Tibial artery (tissue), 4 donors: ENCODE measurements around the gene SYNE1.

Source experiments
- DNase-seq, 2 donors: peaks; one replicate each; pipeline ENCODE4 v3.0.0-alpha.2; 2019
- H3K27ac ChIP-seq, 2 donors: fragments of 200-600 bp; sonication (generic) in 1 of 2; 1 replicate in 1 of 2; 2 replicates in 1 of 2; pipeline ENCODE4 v1.5.1; 2018 to 2019; ENCODE audit warnings: mild to moderate bottlenecking in 1 of 2
- H3K27me3 ChIP-seq, 2 donors: fragments of 200-600 bp; sonication (generic) in 1 of 2; one replicate each; pipeline versions ENCODE4 v1.5.1 to v1.6.0; 2016 to 2019
- H3K36me3 ChIP-seq, 3 donors: fragments of 200-600 bp; sonication (generic) in 2 of 3; one replicate each; pipeline ENCODE4 v1.5.1; 2016 to 2019; ENCODE audit warnings: mild to moderate bottlenecking in 2 of 3
- H3K4me1 ChIP-seq, 4 donors: fragments of 200-600 bp; sonication (generic) in 2 of 4; 1 replicate in 3 of 4; 2 replicates in 1 of 4; pipeline ENCODE4 v1.5.1; 2016 to 2019
- H3K4me3 ChIP-seq, 2 donors: fragments of 200-600 bp; sonication (generic) in 1 of 2; 1 replicate in 1 of 2; 2 replicates in 1 of 2; pipeline ENCODE4 v1.5.1; 2018 to 2019; ENCODE audit warnings: mild to moderate bottlenecking in 2 of 2
- H3K9me3 ChIP-seq, 3 donors: fragments of 200-600 bp; sonication (generic) in 1 of 3; one replicate each; pipeline ENCODE4 v1.5.1; 2016 to 2019
- intact Hi-C: fragments of 100-400 bp; cut with DNase I; formaldehyde crosslinking; loops from one replicate; pipeline ENCODE4 v1.15.0; 2023; ENCODE audit warnings: low total_unique reads
- TF ChIP-seq, protein P1 (sequence below), 2 experiments: fragments of 200-600 bp in 1 of 2; fragments of 450-650 bp in 1 of 2; IDR thresholded peaks; one replicate each; pipeline ENCODE4 v1.5.1; 2017 to 2019; ENCODE audit warnings: antibody characterized with exemption in 2 of 2, mild to moderate bottlenecking in 1 of 2, moderate library complexity in 1 of 2

Gene SYNE1

GRCh38 chr6:152391179-152391880, 245.8 kb downstream of the SYNE1 start:
- DNase-seq = no peak
- H3K36me3 ChIP-seq = no peaks in the 10 kb centered on the region
- no peak overlapping the region for H3K4me3 ChIP-seq
- H3K27ac ChIP-seq = peak overlapping the region; percentile 54 to 68
- peaks cover 0 to 48% (median 23%) of the 10 kb centered on the region in 4 donors for H3K4me1 ChIP-seq
- no peaks in the 10 kb centered on the region for H3K27me3 ChIP-seq
- intact Hi-C loops = no loop called here
- H3K9me3 ChIP-seq = no peaks in the 10 kb centered on the region
- TF ChIP-seq, protein P1, sequence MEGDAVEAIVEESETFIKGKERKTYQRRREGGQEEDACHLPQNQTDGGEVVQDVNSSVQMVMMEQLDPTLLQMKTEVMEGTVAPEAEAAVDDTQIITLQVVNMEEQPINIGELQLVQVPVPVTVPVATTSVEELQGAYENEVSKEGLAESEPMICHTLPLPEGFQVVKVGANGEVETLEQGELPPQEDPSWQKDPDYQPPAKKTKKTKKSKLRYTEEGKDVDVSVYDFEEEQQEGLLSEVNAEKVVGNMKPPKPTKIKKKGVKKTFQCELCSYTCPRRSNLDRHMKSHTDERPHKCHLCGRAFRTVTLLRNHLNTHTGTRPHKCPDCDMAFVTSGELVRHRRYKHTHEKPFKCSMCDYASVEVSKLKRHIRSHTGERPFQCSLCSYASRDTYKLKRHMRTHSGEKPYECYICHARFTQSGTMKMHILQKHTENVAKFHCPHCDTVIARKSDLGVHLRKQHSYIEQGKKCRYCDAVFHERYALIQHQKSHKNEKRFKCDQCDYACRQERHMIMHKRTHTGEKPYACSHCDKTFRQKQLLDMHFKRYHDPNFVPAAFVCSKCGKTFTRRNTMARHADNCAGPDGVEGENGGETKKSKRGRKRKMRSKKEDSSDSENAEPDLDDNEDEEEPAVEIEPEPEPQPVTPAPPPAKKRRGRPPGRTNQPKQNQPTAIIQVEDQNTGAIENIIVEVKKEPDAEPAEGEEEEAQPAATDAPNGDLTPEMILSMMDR (IDR thresholded peaks at IDR 0.05) = no peak

GRCh38 chr6:152387091-152387490, 250.1 kb downstream of the SYNE1 start:
- Histone ChIP-seq H3K27ac (peak overlapping the region in 1 of 2 donors; percentile 58), H3K4me3 (no peak overlapping the region), H3K4me1 (peaks cover 0 to 44% (median 20%) of the 10 kb centered on the region in 4 donors), H3K9me3 (no peaks in the 10 kb centered on the region), H3K36me3 (no peaks in the 10 kb centered on the region), H3K27me3 (no peaks in the 10 kb centered on the region)
- TF ChIP-seq, protein P1 (IDR thresholded peaks at IDR 0.05) = no peak
- intact Hi-C loops = no loop called here
- DNase-seq = no peak

- Histone ChIP-seq H3K4me3 (no peak overlapping the region), H3K27ac (no peak overlapping the region), H3K36me3 (no peaks in the 10 kb centered on the region), H3K4me1 (peaks cover 0 to 42% (median 15%) of the 10 kb centered on the region in 4 donors), H3K9me3 (no peaks in the 10 kb centered on the region), H3K27me3 (no peaks in the 10 kb centered on the region)
- intact Hi-C loops = no loop called here
- TF ChIP-seq, protein P1 (IDR thresholded peaks at IDR 0.05) = no peak
- no peak for DNase-seq
Observed at GRCh38 chr6:152386131-152386530, 251.0 kb downstream of the SYNE1 start.

DNA sequence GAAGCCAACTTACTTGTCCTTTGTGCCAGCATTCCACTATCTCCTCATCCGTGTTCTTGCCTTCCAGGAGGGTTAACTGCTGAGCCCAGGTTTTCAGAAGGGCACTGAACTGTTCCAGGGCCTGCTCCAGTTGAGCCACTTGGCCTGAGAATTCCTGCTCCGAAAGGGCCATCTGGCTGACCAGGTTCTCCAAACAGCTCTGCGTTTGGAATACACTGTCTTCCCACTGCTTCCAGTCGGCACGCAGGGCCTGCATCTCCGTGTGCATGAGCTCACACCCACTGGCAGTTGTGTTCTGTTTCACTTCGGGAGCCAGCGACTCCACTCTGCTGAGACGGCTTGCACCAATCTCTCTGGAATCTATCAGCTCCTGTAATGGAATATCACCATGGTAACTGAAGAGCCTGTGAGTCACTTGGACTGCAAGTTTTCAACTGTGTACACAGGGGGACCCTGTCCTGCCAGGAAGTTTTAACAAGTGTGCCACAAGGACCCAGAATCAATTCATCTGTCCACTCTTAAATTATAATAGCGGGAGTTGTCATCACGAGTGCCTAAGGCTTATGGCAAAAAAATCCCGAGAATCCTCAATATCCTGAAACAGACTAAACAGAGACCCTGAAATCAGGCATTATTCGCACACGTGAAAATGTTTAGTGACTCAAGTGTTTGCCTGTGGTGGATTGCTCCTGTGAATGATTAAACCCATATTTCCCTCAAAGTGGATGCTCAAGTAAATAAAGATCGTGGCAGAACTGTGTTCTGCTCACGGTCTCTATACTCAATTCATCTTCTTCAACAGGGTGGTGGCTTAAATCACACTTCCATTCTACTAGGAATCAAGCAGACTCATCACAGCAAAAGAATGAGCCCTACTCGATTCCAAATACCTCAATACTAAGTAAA, 255.9 kb downstream of the SYNE1 start:
- DNase-seq = peak; percentile 85 to 90
- Histone ChIP-seq H3K4me1 (peaks cover 0 to 24% (median 0%) of the 10 kb centered on the region in 4 donors), H3K9me3 (no peaks in the 10 kb centered on the region), H3K36me3 (peaks cover 2 to 3% (median 2%) of the 10 kb centered on the region in 3 donors), H3K27me3 (no peaks in the 10 kb centered on the region), H3K27ac (peak overlapping the region; percentile 94 to 95), H3K4me3 (peak overlapping the region; percentile 66 to 71)
- intact Hi-C loops = no loop called here
- TF ChIP-seq, protein P1 (IDR thresholded peaks at IDR 0.05) = no peak

DNA sequence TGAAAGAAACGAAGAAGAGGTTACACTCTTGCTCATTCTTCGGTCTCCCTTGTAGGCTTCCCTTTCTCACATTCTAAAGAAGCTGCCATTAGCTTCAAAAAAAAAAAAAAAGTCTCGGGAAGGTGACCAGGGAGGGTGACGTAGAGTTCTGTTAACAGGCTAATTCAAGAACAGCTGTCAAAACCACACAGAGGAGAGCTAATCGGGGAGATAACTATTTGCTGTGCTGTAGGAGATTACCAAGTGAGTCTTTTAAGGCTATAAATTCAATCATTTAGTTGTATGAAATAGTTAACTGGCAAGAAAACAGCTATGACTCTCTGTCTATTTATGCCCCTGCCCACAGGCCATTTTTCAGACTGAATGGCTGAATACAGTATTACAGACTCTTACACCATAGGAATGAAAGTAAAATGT, 256.8 kb downstream of the SYNE1 start:
- no peak for DNase-seq
- TF ChIP-seq, protein P1 (IDR thresholded peaks at IDR 0.05) = no peak
- peak overlapping the region; percentile 66 to 71 for H3K4me3 ChIP-seq

More for the DNA sequence above, 256.8 kb downstream of the SYNE1 start:
- intact Hi-C loops = no loop called here
- Histone ChIP-seq H3K36me3 (peaks cover 11 to 12% (median 11%) of the 10 kb centered on the region in 3 donors), H3K27me3 (no peaks in the 10 kb centered on the region), H3K4me1 (peaks cover 0 to 24% (median 0%) of the 10 kb centered on the region in 4 donors), H3K27ac (peak overlapping the region; percentile 94 to 95), H3K9me3 (no peaks in the 10 kb centered on the region)
